HepG2 (cell line): ENCODE results near the gene NMRAL1. TPM values are rescaled to one million over a fixed set of nuclear protein-coding genes. Genes with fewer than 3 reads are reported as not detected.
A peak's percentile ranks its signal among the peaks of the same experiment; 100 is the strongest.

Experiments used
- BCLAF1 ChIP-seq: fragments of 450-650 bp; IDR thresholded peaks from 2 replicates; pipeline ENCODE4 v1.6.1; 2017; ENCODE audit warnings: mild to moderate bottlenecking
- FOXO4 ChIP-seq: sonication (generic); formaldehyde crosslinking; conservative IDR thresholded peaks from 2 replicates; pipeline ENCODE4 v1.8.1; 2023; ENCODE audit warnings: missing genetic modification reagents
- GLMP ChIP-seq: sonication (generic); formaldehyde crosslinking; IDR thresholded peaks from 2 replicates; pipeline ENCODE4 v1.9.0; 2021; ENCODE audit warnings: missing genetic modification reagents, mild to moderate bottlenecking, borderline replicate concordance
- IRF9 ChIP-seq: sonication (generic); formaldehyde crosslinking; IDR thresholded peaks from 2 replicates; pipeline ENCODE4 v1.8.0; 2022; ENCODE audit warnings: missing genetic modification reagents, mild to moderate bottlenecking, borderline replicate concordance
- JUND ChIP-seq: sonication (generic); formaldehyde crosslinking; IDR thresholded peaks from 2 replicates; pipeline ENCODE4 v1.8.0; 2022; ENCODE audit warnings: mild to moderate bottlenecking, missing genetic modification reagents
- LBX2 ChIP-seq: sonication (generic); formaldehyde crosslinking; IDR thresholded peaks from 2 replicates; pipeline ENCODE4 v1.5.0; 2020; ENCODE audit warnings: missing genetic modification reagents, mild to moderate bottlenecking, borderline replicate concordance
- SRF ChIP-seq: IDR thresholded peaks from 2 replicates; pipeline ENCODE4 v1.6.1; 2011; ENCODE audit warnings: mild to moderate bottlenecking, low read depth, low read length, moderate library complexity
- STAG1 ChIP-seq: sonication (generic); formaldehyde crosslinking; IDR thresholded peaks from 2 replicates; pipeline ENCODE4 v1.4.0; 2020; ENCODE audit warnings: missing genetic modification reagents
- STAT5B ChIP-seq: sonication (generic); formaldehyde crosslinking; IDR thresholded peaks from 2 replicates; pipeline ENCODE4 v1.4.0; 2020; ENCODE audit warnings: missing genetic modification reagents
- XRCC5 ChIP-seq: fragments of 200-400 bp; formaldehyde crosslinking; optimal IDR thresholded peaks from 2 replicates; pipeline ENCODE3; 2017; ENCODE audit warnings: mild to moderate bottlenecking, low read length
- ZBTB4 ChIP-seq: sonication (generic); formaldehyde crosslinking; IDR thresholded peaks from 2 replicates; pipeline ENCODE4 v1.4.0; 2020; ENCODE audit warnings: missing genetic modification reagents, mild to moderate bottlenecking, borderline replicate concordance
- ZNF281 ChIP-seq: sonication (generic); formaldehyde crosslinking; IDR thresholded peaks from 2 replicates; pipeline ENCODE4 v1.4.0; 2020; ENCODE audit warnings: missing genetic modification reagents, borderline replicate concordance
- ZNF75D ChIP-seq: sonication (generic); formaldehyde crosslinking; IDR thresholded peaks from 2 replicates; pipeline ENCODE4 v1.8.1; 2023; ENCODE audit warnings: missing genetic modification reagents, mild to moderate bottlenecking, borderline replicate concordance
- ZNF772 ChIP-seq: sonication (generic); formaldehyde crosslinking; IDR thresholded peaks from 2 replicates; pipeline ENCODE4 v1.5.0; 2020; ENCODE audit warnings: mild to moderate bottlenecking, missing genetic modification reagents
- ZSCAN31 ChIP-seq: sonication (generic); formaldehyde crosslinking; IDR thresholded peaks from 2 replicates; pipeline ENCODE4 v1.5.0; 2020; ENCODE audit warnings: low read depth, mild to moderate bottlenecking, missing genetic modification reagents
- polyA plus RNA-seq, 8 experiments: library from polyadenylated mRNA; depleted of rRNA in 3 of 8; stranded (reverse) in 7 of 8; unstranded in 1 of 8; fragments of >200 nt; fragmentation: Illumina TruSeq in 4 of 8; extraction: Trizol in 4 of 8; gene quantifications; 2 replicates each; pipeline versions ENCODE4 v1.2.1 to v1.2.3, GENCODE V29; 2011 to 2016; ENCODE audit warnings: low read depth in 4 of 8, missing spikeins in 1 of 8, mixed read lengths in 1 of 8; ENCODE audit not compliant: insufficient read depth in 1 of 8
- total RNA-seq, 5 experiments: library from RNA; depleted of rRNA; stranded (reverse); fragments of >200 nt; fragmentation: Illumina TruSeq; extraction: Trizol; gene quantifications; 2 replicates each; pipeline ENCODE4 v1.2.3, GENCODE V29; 2016; ENCODE audit warnings: low read depth in 1 of 5

NMRAL1 gene
- total and polyA plus RNA-seq, 2 of the 13 experiments (the other 11 are each of a cell fraction or from before 2014, with no cell fraction given): 30.8 to 33.1 TPM

- no peak for TF ChIP-seq FOXO4 (CRISPR knock-in tag)
- no peak for TF ChIP-seq ZNF772 (CRISPR knock-in tag)
- no peak for TF ChIP-seq ZBTB4 (CRISPR knock-in tag)
- TF ChIP-seq STAT5B (CRISPR knock-in tag): no peak
- no peak for TF ChIP-seq SRF
- no peak for TF ChIP-seq ZNF281 (CRISPR knock-in tag)
- no peak for TF ChIP-seq ZNF75D (CRISPR knock-in tag)
- no peak for TF ChIP-seq LBX2 (CRISPR knock-in tag)
- 0 out of 2 replicates have a peak, but pooled peaks have one; percentile 23 for TF ChIP-seq JUND (CRISPR knock-in tag)
- TF ChIP-seq ZSCAN31 (CRISPR knock-in tag): no peak
- TF ChIP-seq XRCC5: peak; percentile 81
- TF ChIP-seq BCLAF1: no peak
- TF ChIP-seq IRF9 (CRISPR knock-in tag): no peak
- no peak for TF ChIP-seq GLMP (CRISPR knock-in tag)
- peak; percentile 88 for TF ChIP-seq STAG1
Measured at GRCh38 chr16:4506450-4506849, 32.0 kb upstream of the NMRAL1 start (continued).
